ELF-1 (cell line): ENCODE measurements around the gene PHF3.
"Not testable (repeated sequence)": the region's sequence is repeated elsewhere in the genome, so short reads cannot be mapped to it uniquely, and the experiment has no call there.

ENCODE experiments used
- DNase-seq: peaks from one replicate; pipeline ENCODE4 v3.0.0-alpha.2; 2016; ENCODE audit warnings: low read depth, low spot score

PHF3 gene

DNA sequence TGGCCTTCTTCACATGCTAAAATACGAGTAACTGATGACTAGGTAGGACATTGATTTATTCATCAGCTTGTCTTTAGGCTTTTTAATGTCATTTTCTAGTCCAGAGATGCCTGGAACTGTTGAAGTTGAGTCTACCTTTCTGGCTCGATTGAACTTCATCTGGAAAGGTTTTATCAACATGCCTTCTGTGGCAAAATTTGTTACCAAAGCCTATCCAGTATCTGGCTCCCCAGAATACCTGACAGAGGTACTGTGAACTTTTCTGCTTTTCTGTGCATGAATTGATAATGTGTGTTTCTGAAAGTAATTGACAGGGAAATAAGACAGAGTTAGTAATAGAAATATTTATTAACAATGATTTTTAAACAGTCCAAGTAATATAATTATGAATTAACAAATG, 71.0 kb downstream of the PHF3 start:
- no peak for DNase-seq

DNA sequence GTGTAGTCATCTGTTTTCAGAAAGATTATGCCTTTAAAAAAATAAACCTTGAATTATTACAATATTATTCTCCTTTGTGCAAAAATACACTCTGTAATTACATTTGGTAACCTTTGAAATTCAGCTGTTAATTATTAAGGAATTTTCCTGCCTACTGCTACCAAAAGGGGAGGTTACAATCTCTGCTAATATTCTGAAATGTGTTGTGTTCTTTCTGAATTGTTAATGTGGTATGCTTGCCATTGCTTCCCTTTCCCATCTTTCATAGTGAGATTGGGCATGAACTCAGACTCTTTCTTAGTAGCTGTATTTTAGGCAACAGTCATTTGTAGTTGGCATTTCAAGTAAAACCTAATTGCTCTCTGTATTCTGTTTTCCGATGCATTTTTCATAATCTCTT, 73.0 kb downstream of the PHF3 start:
- no peak for DNase-seq

DNA sequence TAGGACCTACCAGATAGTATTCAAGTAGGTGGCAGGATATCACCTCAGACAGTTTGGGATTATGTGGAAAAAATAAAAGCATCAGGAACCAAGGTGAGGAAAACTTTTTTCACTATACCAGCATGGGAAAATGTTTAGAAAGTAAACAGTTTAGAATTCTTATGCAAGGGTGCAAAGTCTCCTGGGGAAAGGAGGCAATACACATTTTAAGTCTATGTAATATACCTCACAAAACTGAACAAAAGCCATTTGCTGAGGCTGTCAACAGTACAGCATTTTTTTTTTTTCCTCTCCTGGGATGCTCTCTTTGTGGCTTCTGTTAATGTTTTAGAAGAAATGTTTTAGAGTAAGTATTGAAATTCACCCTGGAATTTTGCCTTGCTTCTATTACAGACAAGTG, 73.5 kb downstream of the PHF3 start:
- DNase-seq: no peak

GRCh38 chr6:63713332-63713731, 77.7 kb downstream of the PHF3 start:
- DNase-seq: no peak

GRCh38 chr6:63714091-63714490, 78.5 kb downstream of the PHF3 start:
- no peak for DNase-seq

- DNase-seq: no peak
These were observed 80.6 kb downstream of the PHF3 start for GRCh38 chr6:63716169-63716568.

DNA sequence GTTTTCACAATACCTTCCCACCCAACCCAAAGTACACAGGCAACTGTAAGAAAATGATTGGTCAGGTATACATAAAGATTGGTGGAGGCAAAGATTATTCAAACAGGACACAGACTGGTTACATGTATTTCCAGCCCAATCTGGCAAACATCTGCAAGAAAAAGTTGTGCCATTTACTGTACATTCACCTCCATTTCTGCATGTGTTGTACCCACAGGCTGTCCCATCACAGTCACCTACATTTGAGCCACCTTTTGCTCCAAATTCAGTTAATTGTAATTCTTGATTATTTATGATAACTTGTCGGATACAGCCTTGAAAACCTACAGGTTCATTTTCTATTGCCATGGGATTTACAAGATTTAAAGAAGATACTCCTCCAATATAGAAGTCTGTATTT, 85.6 kb downstream of the PHF3 start:
- no peak for DNase-seq

DNA sequence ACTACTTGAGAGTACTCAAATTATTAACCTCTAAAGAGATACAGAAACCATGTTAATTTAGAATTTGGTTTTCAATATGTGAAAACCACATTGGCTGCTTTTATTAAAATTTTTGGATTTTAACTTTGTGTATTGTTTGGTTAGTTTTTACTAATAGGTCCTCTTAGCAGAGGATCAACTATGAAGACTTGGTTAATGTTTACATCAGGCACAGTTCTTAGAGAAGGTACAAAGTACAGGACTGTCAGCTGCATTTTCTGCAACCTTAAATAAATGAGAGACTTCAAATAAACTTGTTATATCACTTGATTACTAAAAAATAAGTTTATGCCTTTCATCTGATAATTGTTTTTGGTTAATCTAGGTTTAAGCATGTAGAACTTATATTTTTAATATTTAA, 89.1 kb downstream of the PHF3 start:
- no peak for DNase-seq

GRCh38 chr6:63730311-63730710, 94.7 kb downstream of the PHF3 start:
- DNase-seq: no peak

GRCh38 chr6:63731930-63732329, 96.3 kb downstream of the PHF3 start:
- DNase-seq: no peak

- DNase-seq: no peak
These were observed 96.7 kb downstream of the PHF3 start for GRCh38 chr6:63732336-63732735.

DNA sequence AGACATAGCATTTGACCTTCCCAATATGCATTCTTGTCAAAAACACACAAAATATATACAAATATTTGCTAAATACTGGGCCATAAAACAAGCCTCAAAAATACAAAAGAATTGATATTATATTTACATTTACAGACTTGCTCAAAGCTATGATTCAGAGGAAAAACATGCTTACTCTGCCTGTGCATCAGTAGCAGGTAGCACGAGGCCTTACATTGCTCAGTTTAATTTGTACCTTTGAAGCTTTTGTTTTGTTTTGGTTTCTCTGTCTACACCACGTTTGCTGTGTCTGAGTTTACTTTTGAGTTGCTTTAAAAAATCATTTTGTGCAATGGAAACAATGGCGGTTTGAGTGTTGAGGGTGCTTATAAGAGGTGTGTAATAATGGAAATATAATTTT, 99.3 kb downstream of the PHF3 start:
- DNase-seq: no peak

GRCh38 chr6:63738190-63738589, 102.6 kb downstream of the PHF3 start:
- not testable (repeated sequence) for DNase-seq

- DNase-seq: no peak
These were observed 103.6 kb downstream of the PHF3 start for GRCh38 chr6:63739094-63739687.

- no peak for DNase-seq
These were observed 105.1 kb downstream of the PHF3 start for GRCh38 chr6:63740709-63741108.

- no peak for DNase-seq
These were observed 106.5 kb downstream of the PHF3 start for GRCh38 chr6:63742060-63742459.

- DNase-seq: no peak
These were observed 108.1 kb downstream of the PHF3 start for GRCh38 chr6:63743691-63744090.

DNA sequence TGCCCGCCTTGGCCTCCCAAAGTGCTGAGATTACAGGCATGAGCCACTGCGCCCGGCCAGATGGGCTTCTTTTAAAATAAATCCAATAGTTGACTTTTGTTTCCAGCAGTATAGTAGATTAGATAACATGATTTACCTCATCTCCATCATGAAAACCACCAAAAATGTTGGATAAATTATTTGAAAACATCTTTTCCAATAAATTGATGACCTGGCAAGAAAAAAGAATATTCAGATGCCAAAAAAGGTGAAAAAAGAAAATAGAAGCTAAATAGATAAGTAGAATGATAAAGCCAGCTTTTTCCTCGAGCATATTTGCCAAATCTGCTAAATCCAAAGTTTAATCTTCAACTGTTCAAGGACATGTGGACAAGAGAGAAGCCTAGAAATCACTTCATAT, 109.2 kb downstream of the PHF3 start:
- no peak for DNase-seq

DNA sequence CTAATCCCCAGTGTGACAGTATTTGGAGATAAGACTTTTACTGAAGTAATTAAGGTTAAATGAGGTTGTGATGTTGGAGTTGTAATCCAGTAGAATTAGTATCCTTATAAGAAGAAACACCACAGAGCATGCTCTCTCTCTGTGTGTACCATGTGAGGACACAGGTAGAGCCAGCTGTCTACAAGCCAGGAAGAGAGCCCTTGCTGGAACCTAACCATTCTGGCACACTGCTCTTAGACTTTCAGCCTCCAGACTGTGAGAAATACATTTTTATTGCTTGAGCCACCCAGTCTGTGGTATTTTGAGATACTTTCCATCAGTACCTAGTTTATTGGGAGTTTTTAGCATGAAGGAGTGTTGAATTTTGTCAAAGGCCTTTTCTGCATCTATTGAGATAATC, 110.2 kb downstream of the PHF3 start:
- no peak for DNase-seq

DNA sequence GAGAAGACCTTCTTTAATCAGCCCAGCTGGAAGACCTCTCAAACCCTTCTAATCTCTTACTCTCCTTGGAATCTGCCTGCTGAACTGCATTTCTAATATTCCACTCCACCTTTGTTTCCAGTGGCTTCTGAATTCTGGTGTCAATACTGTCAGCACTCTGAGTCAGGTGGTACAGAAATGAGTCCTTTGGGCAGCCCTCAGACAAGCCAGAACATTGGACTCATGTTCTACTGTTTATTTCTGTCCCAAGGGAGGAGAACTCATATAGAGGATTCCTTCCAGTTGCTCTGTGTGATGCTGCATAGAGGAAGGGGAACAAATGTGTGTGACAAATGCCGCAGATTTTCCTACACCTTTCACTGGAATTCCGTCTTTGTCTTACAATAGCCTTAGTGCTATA, 114.8 kb downstream of the PHF3 start:
- DNase-seq: no peak

DNA sequence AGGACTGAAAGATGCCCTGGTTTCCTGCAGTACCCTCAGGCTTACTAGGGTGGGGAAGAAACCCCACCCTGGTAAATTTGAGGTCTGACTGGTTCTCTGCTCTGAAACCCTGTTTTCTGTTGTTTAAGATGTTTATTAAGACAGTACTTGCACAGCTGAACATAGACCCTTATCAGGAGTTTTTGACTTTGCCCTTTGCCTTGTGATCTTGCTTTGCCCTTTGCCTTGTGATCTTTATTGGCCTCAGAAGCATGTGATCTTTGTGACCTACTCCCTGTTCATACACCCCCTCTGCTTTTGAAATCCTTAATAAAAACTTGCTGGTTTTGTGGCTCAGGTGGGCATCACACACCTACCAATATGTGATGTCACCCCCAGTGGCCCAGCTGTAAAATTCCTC, 121.7 kb downstream of the PHF3 start:
- not testable (repeated sequence) for DNase-seq

DNA sequence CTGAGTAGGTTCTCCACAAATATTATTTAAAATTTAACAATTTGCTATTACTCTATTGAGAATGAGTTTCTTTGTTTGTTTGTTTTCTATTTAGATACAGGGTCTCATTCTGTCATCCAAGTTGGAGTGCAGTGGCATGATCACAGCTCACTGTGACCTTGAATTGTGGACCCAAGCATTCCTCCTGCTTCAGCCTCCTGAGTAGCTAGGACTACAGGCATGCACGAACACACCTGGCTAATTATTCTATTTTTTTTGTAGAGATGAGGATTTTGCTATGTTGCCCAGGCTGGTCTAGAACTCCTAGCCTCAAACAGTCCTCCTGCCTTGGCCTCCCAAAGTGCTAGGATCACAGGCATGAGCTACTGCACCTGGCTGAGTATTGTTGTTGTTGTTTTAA, 122.2 kb downstream of the PHF3 start:
- no peak for DNase-seq

DNA sequence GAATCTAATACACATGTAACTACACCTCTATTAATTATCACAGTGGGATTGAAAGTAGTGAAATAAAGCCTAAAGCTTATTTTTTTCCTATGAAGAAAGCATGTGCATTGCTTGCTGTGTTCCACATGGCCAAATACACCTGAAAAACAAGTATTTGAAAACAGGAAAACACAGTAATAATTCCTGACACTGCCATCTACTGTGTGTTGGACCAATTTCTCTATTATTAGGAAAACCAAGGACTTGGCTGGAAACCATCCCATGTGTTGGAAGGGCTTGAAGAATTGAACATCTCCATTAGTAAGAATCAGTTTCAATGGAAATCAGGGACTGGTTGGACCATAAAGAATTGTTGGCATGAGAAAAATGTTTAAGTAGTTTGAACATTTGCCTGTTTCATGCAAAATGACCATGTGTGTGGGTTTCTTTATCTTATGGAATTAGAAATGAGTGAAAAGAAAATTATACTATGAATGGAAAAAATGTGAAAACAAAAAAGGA, 124.1 kb downstream of the PHF3 start:
- no peak for DNase-seq

- no peak for DNase-seq
These were observed 124.6 kb downstream of the PHF3 start for GRCh38 chr6:63760199-63760598.
